ENCODE data around the gene OR6B2. TPM values are rescaled to one million over a fixed set of nuclear protein-coding genes. Genes with fewer than 3 reads are reported as not detected.

The OR6B2 gene
- 0.23 TPM for total RNA-seq (ENCODE audit: unreplicated experiment)
- long read RNA-seq, partial matches to known transcripts, result 0 of 1 reads
- long read RNA-seq, other reads (novel, unspliced or antisense), result 1 of 1 reads

- TF ChIP-seq, protein P1, sequence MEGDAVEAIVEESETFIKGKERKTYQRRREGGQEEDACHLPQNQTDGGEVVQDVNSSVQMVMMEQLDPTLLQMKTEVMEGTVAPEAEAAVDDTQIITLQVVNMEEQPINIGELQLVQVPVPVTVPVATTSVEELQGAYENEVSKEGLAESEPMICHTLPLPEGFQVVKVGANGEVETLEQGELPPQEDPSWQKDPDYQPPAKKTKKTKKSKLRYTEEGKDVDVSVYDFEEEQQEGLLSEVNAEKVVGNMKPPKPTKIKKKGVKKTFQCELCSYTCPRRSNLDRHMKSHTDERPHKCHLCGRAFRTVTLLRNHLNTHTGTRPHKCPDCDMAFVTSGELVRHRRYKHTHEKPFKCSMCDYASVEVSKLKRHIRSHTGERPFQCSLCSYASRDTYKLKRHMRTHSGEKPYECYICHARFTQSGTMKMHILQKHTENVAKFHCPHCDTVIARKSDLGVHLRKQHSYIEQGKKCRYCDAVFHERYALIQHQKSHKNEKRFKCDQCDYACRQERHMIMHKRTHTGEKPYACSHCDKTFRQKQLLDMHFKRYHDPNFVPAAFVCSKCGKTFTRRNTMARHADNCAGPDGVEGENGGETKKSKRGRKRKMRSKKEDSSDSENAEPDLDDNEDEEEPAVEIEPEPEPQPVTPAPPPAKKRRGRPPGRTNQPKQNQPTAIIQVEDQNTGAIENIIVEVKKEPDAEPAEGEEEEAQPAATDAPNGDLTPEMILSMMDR (IDR thresholded peaks at IDR 0.05; ENCODE audit: unreplicated experiment), result no peak
- Mint-ChIP-seq H3K27ac (ENCODE audit: unreplicated experiment) (no peak within 1 kb of the TSS), H3K9me3 (ENCODE audit: unreplicated experiment) (peaks cover 4% of the 10 kb centered on the region), H3K36me3 (ENCODE audit: low read depth, unreplicated experiment) (no peaks in the 10 kb centered on the region), H3K4me3 (ENCODE audit: unreplicated experiment) (no peak within 1 kb of the TSS), H3K27me3 (ENCODE audit: unreplicated experiment) (peaks cover 6% of the 10 kb centered on the region), H3K4me1 (ENCODE audit: unreplicated experiment) (peaks cover 10% of the 10 kb centered on the region)
- no peak for DNase-seq (ENCODE audit: low spot score)
Measured at GRCh38 chr2:240030379-240031094, at the start of gene OR6B2. Gene OR6B2 (minus strand): TSS chr2:240030429. CDS start chr2:240030429, 0 bp downstream.

DNA sequence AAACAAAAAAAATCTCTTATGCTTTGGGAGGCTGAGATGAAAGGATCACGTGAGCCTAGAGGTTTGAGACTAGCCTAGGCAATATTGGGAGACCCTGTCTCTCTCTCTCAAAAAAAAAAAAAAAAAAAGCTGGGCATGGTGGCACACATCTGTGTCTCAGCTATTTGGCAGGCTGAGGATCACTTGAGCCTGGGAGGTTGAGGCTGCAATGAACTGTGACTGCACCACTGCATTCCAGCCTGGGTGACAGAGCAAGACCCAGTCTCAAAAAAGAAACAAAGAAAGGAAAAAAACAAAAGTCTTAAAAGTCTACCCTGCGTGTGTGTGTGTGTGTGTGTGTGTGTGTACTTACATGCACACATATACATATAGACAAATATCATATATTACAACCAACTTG lies 48.4 kb upstream of the OR6B2 start:
- TF ChIP-seq, protein P1 (IDR thresholded peaks at IDR 0.05; ENCODE audit: unreplicated experiment), result no peak
- Mint-ChIP-seq H3K4me3 (ENCODE audit: unreplicated experiment) (no peak overlapping the region), H3K27me3 (ENCODE audit: unreplicated experiment) (peaks cover 3% of the 10 kb centered on the region), H3K9me3 (ENCODE audit: unreplicated experiment) (no peaks in the 10 kb centered on the region), H3K27ac (ENCODE audit: unreplicated experiment) (no peak overlapping the region), H3K4me1 (ENCODE audit: unreplicated experiment) (no peaks in the 10 kb centered on the region), H3K36me3 (ENCODE audit: low read depth, unreplicated experiment) (peaks cover 5% of the 10 kb centered on the region)
- DNase-seq (ENCODE audit: low spot score), result no peak

- Mint-ChIP-seq H3K36me3 (ENCODE audit: low read depth, unreplicated experiment) (peaks cover 5% of the 10 kb centered on the region), H3K4me1 (ENCODE audit: unreplicated experiment) (no peaks in the 10 kb centered on the region), H3K4me3 (ENCODE audit: unreplicated experiment) (no peak overlapping the region), H3K27ac (ENCODE audit: unreplicated experiment) (no peak overlapping the region), H3K27me3 (ENCODE audit: unreplicated experiment) (peaks cover 3% of the 10 kb centered on the region), H3K9me3 (ENCODE audit: unreplicated experiment) (no peaks in the 10 kb centered on the region)
- no peak for DNase-seq (ENCODE audit: low spot score)
- TF ChIP-seq, protein P1 (IDR thresholded peaks at IDR 0.05; ENCODE audit: unreplicated experiment), result no peak
Measured at GRCh38 chr2:240077442-240077841, 47.2 kb upstream of the OR6B2 start.

GRCh38 chr2:240074545-240074944 lies 44.3 kb upstream of the OR6B2 start:
- TF ChIP-seq, protein P1 (IDR thresholded peaks at IDR 0.05; ENCODE audit: unreplicated experiment), result no peak
- H3K9me3 Mint-ChIP-seq (ENCODE audit: unreplicated experiment), result no peaks in the 10 kb centered on the region

DNA sequence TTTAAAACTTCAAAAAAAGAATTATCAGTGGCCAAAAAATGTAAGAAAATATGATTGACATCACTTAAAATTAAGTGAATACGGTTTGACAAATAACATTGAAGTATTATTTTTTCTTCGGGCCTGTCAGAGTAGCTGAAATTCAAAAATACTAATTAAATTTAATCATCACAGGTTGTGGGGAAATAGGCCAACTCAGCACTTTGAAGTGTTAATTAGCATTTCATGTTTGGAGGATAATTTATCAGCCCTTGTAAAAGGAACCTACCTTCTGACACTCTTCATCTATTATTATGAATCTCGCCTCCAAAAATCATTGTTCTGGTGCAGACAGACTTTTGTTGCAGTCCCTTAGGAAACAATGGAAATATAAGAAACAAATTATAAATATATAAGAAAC lies 40.7 kb upstream of the OR6B2 start:
- DNase-seq (ENCODE audit: low spot score), result no peak
- H3K4me1 Mint-ChIP-seq (ENCODE audit: unreplicated experiment), result peaks cover 5% of the 10 kb centered on the region
- no peak overlapping the region for H3K27ac Mint-ChIP-seq (ENCODE audit: unreplicated experiment)
- no peaks in the 10 kb centered on the region for H3K9me3 Mint-ChIP-seq (ENCODE audit: unreplicated experiment)
- H3K36me3 Mint-ChIP-seq (ENCODE audit: low read depth, unreplicated experiment), result no peaks in the 10 kb centered on the region
- no peak overlapping the region for H3K4me3 Mint-ChIP-seq (ENCODE audit: unreplicated experiment)
- peaks cover 4% of the 10 kb centered on the region for H3K27me3 Mint-ChIP-seq (ENCODE audit: unreplicated experiment)
- TF ChIP-seq, protein P1 (IDR thresholded peaks at IDR 0.05; ENCODE audit: unreplicated experiment), result no peak

More at GRCh38 chr2:240074545-240074944, 44.3 kb upstream of the OR6B2 start:
- Mint-ChIP-seq H3K4me1 (ENCODE audit: unreplicated experiment) (no peaks in the 10 kb centered on the region), H3K4me3 (ENCODE audit: unreplicated experiment) (no peak overlapping the region), H3K27ac (ENCODE audit: unreplicated experiment) (no peak overlapping the region), H3K36me3 (ENCODE audit: low read depth, unreplicated experiment) (peaks cover 5% of the 10 kb centered on the region), H3K27me3 (ENCODE audit: unreplicated experiment) (no peaks in the 10 kb centered on the region)
- DNase-seq (ENCODE audit: low spot score), result no peak
